Measurements from ENCODE around the gene IFNLR1. TPM values are rescaled to one million over a fixed set of nuclear protein-coding genes. Genes with fewer than 3 reads are reported as not detected.

IFNLR1 gene
- total and polyA plus RNA-seq, 8 donors, result 2.3 to 8.4 (median 4.0) TPM

DNA sequence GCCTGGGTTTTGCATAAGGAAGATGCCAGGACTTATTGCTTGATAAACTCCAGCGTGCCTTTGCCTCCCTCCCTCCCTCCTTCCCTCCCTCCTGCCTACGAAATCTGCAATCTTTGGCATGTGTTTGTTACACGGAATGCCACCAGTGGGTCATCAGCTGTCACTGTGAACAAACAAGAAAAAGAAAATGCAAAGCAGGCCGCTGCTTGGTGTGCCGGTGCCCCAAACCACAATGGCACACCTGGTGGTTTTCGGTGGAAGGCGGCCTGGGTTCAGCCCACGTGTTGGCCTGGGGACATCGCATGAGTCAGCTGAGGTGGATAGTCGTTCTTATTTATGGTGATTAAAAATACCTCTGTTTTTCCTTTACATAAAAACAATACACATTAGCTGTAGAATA lies 16.3 kb upstream of the IFNLR1 start:
- 67 to 72% methylated on average over 10 of the region's 10 CpGs for WGBS, 2 donors
- Histone ChIP-seq H3K27me3 (no peaks in the 10 kb centered on the region), H3K4me1 (peaks cover 0 to 6% (median 0%) of the 10 kb centered on the region in 3 donors), H3K9me3 (no peaks in the 10 kb centered on the region), H3K4me3 (no peak overlapping the region), H3K27ac (no peak overlapping the region), H3K36me3 (no peaks in the 10 kb centered on the region)
- TF ChIP-seq, protein P1, sequence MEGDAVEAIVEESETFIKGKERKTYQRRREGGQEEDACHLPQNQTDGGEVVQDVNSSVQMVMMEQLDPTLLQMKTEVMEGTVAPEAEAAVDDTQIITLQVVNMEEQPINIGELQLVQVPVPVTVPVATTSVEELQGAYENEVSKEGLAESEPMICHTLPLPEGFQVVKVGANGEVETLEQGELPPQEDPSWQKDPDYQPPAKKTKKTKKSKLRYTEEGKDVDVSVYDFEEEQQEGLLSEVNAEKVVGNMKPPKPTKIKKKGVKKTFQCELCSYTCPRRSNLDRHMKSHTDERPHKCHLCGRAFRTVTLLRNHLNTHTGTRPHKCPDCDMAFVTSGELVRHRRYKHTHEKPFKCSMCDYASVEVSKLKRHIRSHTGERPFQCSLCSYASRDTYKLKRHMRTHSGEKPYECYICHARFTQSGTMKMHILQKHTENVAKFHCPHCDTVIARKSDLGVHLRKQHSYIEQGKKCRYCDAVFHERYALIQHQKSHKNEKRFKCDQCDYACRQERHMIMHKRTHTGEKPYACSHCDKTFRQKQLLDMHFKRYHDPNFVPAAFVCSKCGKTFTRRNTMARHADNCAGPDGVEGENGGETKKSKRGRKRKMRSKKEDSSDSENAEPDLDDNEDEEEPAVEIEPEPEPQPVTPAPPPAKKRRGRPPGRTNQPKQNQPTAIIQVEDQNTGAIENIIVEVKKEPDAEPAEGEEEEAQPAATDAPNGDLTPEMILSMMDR (IDR thresholded peaks at IDR 0.05), result no peak
- no peak for FAIRE-seq
- ATAC-seq, result peak in 3 of 4 donors; percentile 4 to 14 (median 6)
- no peak for DNase-seq
- intact Hi-C loops (cut with DNase I), result loop anchor here in 1 of 3 donors (5.0 kb wide), 1 partner anchor 189 kb away; no protein-coding TSS in a partner anchor

DNA sequence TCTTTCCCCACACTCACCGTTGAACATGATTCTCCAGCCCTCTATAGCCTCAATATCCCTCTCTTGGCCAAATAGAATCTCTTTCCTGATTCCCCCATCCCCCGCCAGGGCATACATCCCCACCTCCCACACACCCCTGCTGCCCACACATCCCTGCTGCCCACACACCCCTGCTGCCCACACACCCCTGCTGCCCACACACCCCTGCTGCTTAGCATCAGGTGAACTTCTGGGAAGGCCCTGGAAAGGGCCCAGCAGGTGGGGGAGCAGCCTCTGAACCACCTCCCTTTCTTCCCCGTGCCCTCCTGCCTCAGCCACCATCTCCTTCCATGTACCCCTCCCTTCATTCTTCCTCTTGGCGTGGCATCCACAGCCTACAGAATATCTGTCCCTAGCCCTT lies 15.9 kb upstream of the IFNLR1 start:
- WGBS, 2 donors, result 81 to 86% methylated on average over 4 of the region's 4 CpGs
- Histone ChIP-seq H3K9me3 (no peaks in the 10 kb centered on the region), H3K36me3 (no peaks in the 10 kb centered on the region), H3K27me3 (no peaks in the 10 kb centered on the region), H3K4me3 (no peak overlapping the region), H3K27ac (no peak overlapping the region), H3K4me1 (peaks cover 0 to 6% (median 0%) of the 10 kb centered on the region in 3 donors)
- ATAC-seq (peak in 2 of 4 donors; percentile 3 to 11), DNase-seq (no peak), FAIRE-seq (no peak)
- TF ChIP-seq, protein P1 (IDR thresholded peaks at IDR 0.05), result no peak
- intact Hi-C loops (cut with DNase I), result loop anchor here in 1 of 3 donors (5.0 kb wide), 1 partner anchor 189 kb away; no protein-coding TSS in a partner anchor

DNA sequence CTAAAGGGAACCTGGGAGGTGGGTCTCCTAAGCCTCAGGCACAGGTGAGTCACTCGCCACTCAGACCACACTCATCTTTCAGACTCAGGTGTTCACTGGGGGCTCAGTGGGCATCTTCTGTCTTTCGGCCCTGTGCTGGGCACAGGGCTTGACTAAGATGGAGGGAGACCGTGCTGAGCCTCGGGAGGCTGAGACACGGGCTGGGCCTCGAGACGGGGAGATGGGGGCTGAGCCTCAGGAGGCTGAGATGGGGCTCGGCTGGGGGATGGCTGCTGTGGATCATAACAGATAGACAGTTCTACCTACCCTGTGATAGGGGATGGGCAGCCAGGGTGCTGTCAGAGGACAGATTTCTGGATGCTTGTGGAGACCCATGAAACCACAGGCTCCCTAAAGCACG lies 15.5 kb upstream of the IFNLR1 start:
- intact Hi-C loops (cut with DNase I), result loop anchor here in 1 of 3 donors (5.0 kb wide), 1 partner anchor 190 kb away; no protein-coding TSS in a partner anchor
- ATAC-seq (no peak), DNase-seq (no peak), FAIRE-seq (no peak)
- Histone ChIP-seq H3K27ac (peak overlapping the region in 2 of 4 donors; percentile 33 to 42), H3K4me3 (no peak overlapping the region), H3K36me3 (no peaks in the 10 kb centered on the region), H3K9me3 (no peaks in the 10 kb centered on the region), H3K4me1 (peaks cover 0 to 6% (median 0%) of the 10 kb centered on the region in 3 donors), H3K27me3 (no peaks in the 10 kb centered on the region)
- TF ChIP-seq, protein P1 (IDR thresholded peaks at IDR 0.05), result no peak
- WGBS, 2 donors, result 91 to 95% methylated on average over 9 of the region's 9 CpGs

DNA sequence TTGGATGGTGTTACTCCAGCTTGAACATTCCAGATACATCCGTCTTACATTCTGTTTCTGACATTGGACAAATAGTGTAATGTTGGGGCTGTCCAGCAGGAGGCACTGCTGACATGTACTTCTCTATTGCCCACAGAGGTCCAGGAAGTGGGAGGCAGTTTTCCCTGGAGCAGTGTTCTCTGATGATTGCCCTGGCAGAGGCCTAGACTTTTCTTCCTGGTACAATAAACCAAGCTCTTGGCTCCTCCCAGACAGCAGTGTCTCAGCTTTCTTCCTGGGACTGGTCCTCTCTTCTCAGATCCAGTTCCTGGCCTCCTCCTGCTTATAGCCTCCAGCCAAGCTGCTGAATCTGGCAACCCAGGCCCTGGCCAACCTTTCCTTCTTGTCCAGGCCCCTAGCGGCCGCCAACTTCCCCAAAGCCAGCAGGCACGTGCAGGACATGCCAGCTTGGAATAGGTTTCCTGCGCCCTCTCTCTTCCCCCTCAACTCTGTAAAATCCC lies 14.9 kb upstream of the IFNLR1 start:
- no peaks in the 10 kb centered on the region for H3K9me3 ChIP-seq
- TF ChIP-seq, protein P1 (IDR thresholded peaks at IDR 0.05), result peak; percentile 45 to 77 (median 62)
- WGBS, 2 donors, result 37 to 48% methylated on average over 5 of the region's 5 CpGs
- H3K36me3 ChIP-seq, result no peaks in the 10 kb centered on the region
- H3K27me3 ChIP-seq, result no peaks in the 10 kb centered on the region
- DNase-seq (peak in 5 of 6 donors; percentile 77 to 85 (median 81)), ATAC-seq (peak; percentile 85 to 93 (median 90)), FAIRE-seq (no peak)
- H3K4me3 ChIP-seq, result no peak overlapping the region
- intact Hi-C loops (cut with DNase I), result loop anchor here in 1 of 3 donors (5.0 kb wide), 1 partner anchor 190 kb away; no protein-coding TSS in a partner anchor
- H3K27ac ChIP-seq, result peak overlapping the region in 2 of 4 donors; percentile 33 to 42
- peaks cover 0 to 6% (median 0%) of the 10 kb centered on the region in 3 donors for H3K4me1 ChIP-seq
